K562 (cell line): ENCODE measurements around the gene ACOT7.

Source experiments
- CTCF ChIP-seq, 3 experiments: IDR thresholded peaks in 2 of 3; conservative IDR thresholded peaks in 1 of 3; 2 replicates each; pipeline ENCODE4 v1.5.1; 2011 to 2012; ENCODE audit warnings: low read length in 3 of 3, mild to moderate bottlenecking in 3 of 3, control low read depth in 2 of 3, improper control_type of control experiment in 1 of 3, inconsistent platforms in 1 of 3, low read depth in 1 of 3, mixed read lengths in 1 of 3, moderate library complexity in 1 of 3; ENCODE audit not compliant: insufficient read depth in 2 of 3
- EGR1 ChIP-seq: fragments of 450-650 bp; conservative IDR thresholded peaks from 2 replicates; pipeline ENCODE4 v1.6.1; 2017; ENCODE audit warnings: mild to moderate bottlenecking
- EZH2 ChIP-seq: IDR thresholded peaks from 2 replicates; pipeline ENCODE4 v1.6.1; 2012; ENCODE audit warnings: low read depth, mild to moderate bottlenecking, inconsistent platforms, low read length, borderline replicate concordance
- FOSL1 ChIP-seq: fragments of 200-800 bp; sonication (Bioruptor generic); conservative IDR thresholded peaks from 2 replicates; pipeline ENCODE4 v1.6.1; 2016; ENCODE audit warnings: missing genetic modification characterization, missing compliant biosample characterization
- MAZ ChIP-seq, 2 experiments: fragments of 450-650 bp in 1 of 2; sonication (generic) in 1 of 2; formaldehyde crosslinking; IDR thresholded peaks in 1 of 2; conservative IDR thresholded peaks in 1 of 2; 2 replicates each; pipeline versions ENCODE4 v1.4.0 to v1.5.0; 2020; ENCODE audit warnings: mild to moderate bottlenecking in 1 of 2, missing genetic modification reagents in 1 of 2
- MNT ChIP-seq, 2 experiments: fragments of 450-650 bp; conservative IDR thresholded peaks; 2 replicates each; pipeline ENCODE4 v1.6.1; 2017; ENCODE audit warnings: mild to moderate bottlenecking in 2 of 2, moderate library complexity in 2 of 2
- NR2F6 ChIP-seq: fragments of 450-650 bp; formaldehyde crosslinking; IDR thresholded peaks from 2 replicates; pipeline ENCODE4 v1.4.0; 2020; ENCODE audit warnings: mild to moderate bottlenecking
- PML ChIP-seq: IDR thresholded peaks from 2 replicates; pipeline ENCODE4 v1.6.1; 2012; ENCODE audit warnings: low read length, inconsistent platforms
- POLR2G ChIP-seq: fragments of 200-400 bp; formaldehyde crosslinking; IDR thresholded peaks from 2 replicates; pipeline ENCODE4 v1.6.1; 2017; ENCODE audit warnings: low read depth, mild to moderate bottlenecking, antibody characterized with exemption, low read length, moderate library complexity
- RAD21 ChIP-seq, 2 experiments: fragments of 250-450 bp in 1 of 2; fragments of 450-650 bp in 1 of 2; sonication (Bioruptor Pico) in 1 of 2; formaldehyde crosslinking in 1 of 2; IDR thresholded peaks in 1 of 2; conservative IDR thresholded peaks in 1 of 2; 2 replicates each; pipeline versions ENCODE4 v1.4.0 to v1.8.0; 2020 to 2022; ENCODE audit warnings: mild to moderate bottlenecking in 2 of 2, moderate library complexity in 1 of 2
- THRAP3 ChIP-seq: fragments of 450-650 bp; IDR thresholded peaks from 2 replicates; pipeline ENCODE4 v1.6.1; 2016; ENCODE audit warnings: mild to moderate bottlenecking, inconsistent platforms, borderline replicate concordance
- TF ChIP-seq, protein P1 (sequence below): IDR thresholded peaks from 2 replicates; pipeline ENCODE4 v1.6.1; 2011; ENCODE audit warnings: borderline replicate concordance, low read depth, mild to moderate bottlenecking, moderate library complexity, low read length; ENCODE audit not compliant: insufficient read depth, poor library complexity, severe bottlenecking

- TF ChIP-seq EZH2, result no peak
- no peak for TF ChIP-seq POLR2G
- TF ChIP-seq EGR1, result no peak
- TF ChIP-seq CTCF (IDR thresholded peaks at IDR 0.05 in 2 of 3, conservative IDR thresholded peaks at IDR 0.05 in 1 of 3; ENCODE audit: insufficient read depth in 2 of 3, low read depth in 1 of 3, low read length in 3 of 3), result no peak
- no peak for TF ChIP-seq PML
- TF ChIP-seq, protein P1, sequence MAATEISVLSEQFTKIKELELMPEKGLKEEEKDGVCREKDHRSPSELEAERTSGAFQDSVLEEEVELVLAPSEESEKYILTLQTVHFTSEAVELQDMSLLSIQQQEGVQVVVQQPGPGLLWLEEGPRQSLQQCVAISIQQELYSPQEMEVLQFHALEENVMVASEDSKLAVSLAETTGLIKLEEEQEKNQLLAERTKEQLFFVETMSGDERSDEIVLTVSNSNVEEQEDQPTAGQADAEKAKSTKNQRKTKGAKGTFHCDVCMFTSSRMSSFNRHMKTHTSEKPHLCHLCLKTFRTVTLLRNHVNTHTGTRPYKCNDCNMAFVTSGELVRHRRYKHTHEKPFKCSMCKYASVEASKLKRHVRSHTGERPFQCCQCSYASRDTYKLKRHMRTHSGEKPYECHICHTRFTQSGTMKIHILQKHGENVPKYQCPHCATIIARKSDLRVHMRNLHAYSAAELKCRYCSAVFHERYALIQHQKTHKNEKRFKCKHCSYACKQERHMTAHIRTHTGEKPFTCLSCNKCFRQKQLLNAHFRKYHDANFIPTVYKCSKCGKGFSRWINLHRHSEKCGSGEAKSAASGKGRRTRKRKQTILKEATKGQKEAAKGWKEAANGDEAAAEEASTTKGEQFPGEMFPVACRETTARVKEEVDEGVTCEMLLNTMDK, result no peak
- no peak for TF ChIP-seq THRAP3
- TF ChIP-seq FOSL1 (tag), result no peak
- no peak for TF ChIP-seq NR2F6 (CRISPR knock-in tag)
- TF ChIP-seq MAZ (CRISPR knock-in tag; conservative IDR thresholded peaks at IDR 0.05 in 1 of 2, IDR thresholded peaks at IDR 0.05 in 1 of 2), result no peak
- TF ChIP-seq RAD21 (CRISPR knock-in tag; conservative IDR thresholded peaks at IDR 0.05 in 1 of 2, IDR thresholded peaks at IDR 0.05 in 1 of 2), result no peak
- no peak for TF ChIP-seq MNT (conservative IDR thresholded peaks at IDR 0.05)
Observed at GRCh38 chr1:6239213-6239752, 154.3 kb downstream of the ACOT7 start.
